ENCODE data around the gene CD59. TPM values are rescaled to one million over a fixed set of nuclear protein-coding genes. Genes with fewer than 3 reads are reported as not detected.

Gene CD59
- total and polyA plus RNA-seq, 2 of the 4 experiments (the other 2 are of a cell fraction) = 765 to 1,140 TPM

DNA sequence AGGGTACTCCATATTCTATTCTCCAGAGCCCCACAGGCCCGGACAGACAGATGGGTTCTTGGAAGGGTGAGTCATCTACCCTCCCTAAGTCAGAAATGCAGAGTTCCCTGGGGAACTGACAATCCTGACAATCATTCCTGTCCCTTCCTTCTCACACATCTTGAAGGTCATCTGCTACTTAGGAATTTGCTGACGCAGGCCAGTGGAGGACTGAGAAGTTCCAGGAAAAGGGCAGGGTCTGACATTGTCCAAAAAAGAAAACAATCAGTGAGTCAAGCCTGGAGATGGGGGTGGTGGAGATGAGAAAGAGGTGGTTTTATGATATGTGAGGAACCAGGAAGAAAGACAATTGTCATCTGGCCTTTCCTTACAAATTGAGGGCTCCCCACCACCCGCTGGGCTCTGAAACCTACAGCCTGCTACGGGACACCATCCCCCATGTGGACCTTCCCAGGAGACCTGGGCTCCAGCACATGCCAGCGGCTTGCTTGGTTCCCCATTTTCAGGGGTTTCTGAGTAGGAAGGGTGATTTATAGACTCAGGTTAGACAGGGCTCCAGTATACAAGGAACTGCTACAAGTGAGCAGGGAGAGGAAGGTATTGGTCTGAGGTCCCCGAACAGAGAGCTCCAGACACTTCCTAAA lies 12.9 kb downstream of the CD59 start:
- peak overlapping the region; percentile 74 for H2BK5ac ChIP-seq (ENCODE audit: low read depth, low read length, poor library complexity, severe bottlenecking)
- H3K4me2 ChIP-seq (ENCODE audit: low read depth, low read length) = 0 out of 2 replicates have a peak overlapping the region, but pooled peaks have one; percentile 11
- H4K91ac ChIP-seq (ENCODE audit: insufficient read depth, low read depth, low read length) = peak overlapping the region; percentile 86
- peak overlapping the region; percentile 98; the same call in 1 of the 2 replicates for H2AK5ac ChIP-seq (ENCODE audit: low read depth, low read length)
- peak overlapping the region; percentile 92; the same call in 1 of the 2 replicates for H2BK20ac ChIP-seq (ENCODE audit: low read depth, low read length)
- in situ Hi-C loops (cut with MboI; ENCODE audit: low sequenced_read_pairs) (no loop called here), intact Hi-C loops (cut with micrococcal nuclease) (no loop called here), dilution Hi-C loops (cut with HindIII; ENCODE audit: low sequenced_read_pairs, unreplicated experiment) (no loop called here)
- H4K5ac ChIP-seq (ENCODE audit: low read depth, low read length) = peak overlapping the region; percentile 11
- no peak overlapping the region for H3K9ac ChIP-seq (ENCODE audit: low read depth, low read length)
- no CpG with 5 or more reads among the region's 6 CpGs for WGBS, 2 experiments (ENCODE audit: extremely low coverage in 2 of 2, insufficient read length in 1 of 2)
- ChIA-PET CTCF (interaction anchor here (0.7 kb wide), 1 partner anchor 13 kb away, joined by 3 read pairs; no protein-coding TSS in a partner anchor), POLR2A (ENCODE audit: unreplicated experiment) (no interaction called here)
- peak overlapping the region; percentile 89 for H3K23ac ChIP-seq (ENCODE audit: low read depth, low read length)
- peaks cover 58% of the 10 kb centered on the region for H4K20me1 ChIP-seq (ENCODE audit: insufficient read depth, low read length)
- peak overlapping the region; percentile 83 for H2BK120ac ChIP-seq (ENCODE audit: low read depth, low read length)
- peak overlapping the region; percentile 82 for H3K27ac ChIP-seq (ENCODE audit: insufficient read depth, low read length)
- no peak overlapping the region for H2AFZ ChIP-seq (replicated peaks; ENCODE audit: low read length, poor library complexity)
- peak overlapping the region; percentile 84 for H3K4ac ChIP-seq (ENCODE audit: low read depth, low read length)
- no peak overlapping the region for H2AK9ac ChIP-seq (replicated peaks; ENCODE audit: low read depth, low read length, poor library complexity)
- no TSS peak for BruUV-seq (replicated peaks)
- H3K4me3 ChIP-seq (ENCODE audit: insufficient read depth, low read depth, low read length) = no peak overlapping the region
- peak overlapping the region; percentile 91; the same call in 2 of the 3 replicates for H2BK15ac ChIP-seq (ENCODE audit: low read depth, low read length)
- peaks cover 32% of the 10 kb centered on the region for H3K36me3 ChIP-seq (ENCODE audit: control insufficient read depth, insufficient read depth, low read length)
- ATAC-seq (ENCODE audit: low read depth) (peak; percentile 49), DNase-seq (peak; percentile 96)
- H3K27me3 ChIP-seq (ENCODE audit: control insufficient read depth, insufficient read depth, low read length) = no peaks in the 10 kb centered on the region
- H3K79me1 ChIP-seq (ENCODE audit: low read depth in 1 of 2, low read length in 2 of 2) = peaks cover 24 to 69% of the 10 kb centered on the region in 2 experiments; a peak in 3 of 4 replicates
- peak overlapping the region; percentile 86 for H3K14ac ChIP-seq (replicated peaks; ENCODE audit: low read depth, low read length)
- H3K9me3 ChIP-seq (ENCODE audit: control insufficient read depth, insufficient read depth, low read length) = no peaks in the 10 kb centered on the region
- peak overlapping the region; percentile 30 to 51; a peak in 3 of 4 replicates for H4K8ac ChIP-seq (ENCODE audit: low read depth in 2 of 2, low read length in 2 of 2)
- H3K56ac ChIP-seq (ENCODE audit: extremely low read depth, insufficient read depth, low read length) = peak overlapping the region; percentile 27; the same call in 1 of the 2 replicates
- peaks cover 36% of the 10 kb centered on the region for H3K4me1 ChIP-seq (ENCODE audit: control insufficient read depth, insufficient read depth, low read length)
- peak overlapping the region; percentile 3 for H3K18ac ChIP-seq (ENCODE audit: low read depth, low read length)
- peaks cover 38% of the 10 kb centered on the region for H3K9me1 ChIP-seq (ENCODE audit: insufficient read depth, low read length)
- no peak for TF ChIP-seq CEBPB (IDR thresholded peaks at IDR 0.05; ENCODE audit: low read depth, low read length)
- TF ChIP-seq POLR2A (IDR thresholded peaks at IDR 0.05; ENCODE audit: low read depth, low read length) = peak; percentile 10; the same call in 1 of the 2 replicates
- TF ChIP-seq RCOR1 (IDR thresholded peaks at IDR 0.05; ENCODE audit: insufficient replicate concordance, low read length) = no peak
- peak; percentile 89 for TF ChIP-seq MAFK (IDR thresholded peaks at IDR 0.05; ENCODE audit: low read depth, low read length)
- TF ChIP-seq, protein P1, sequence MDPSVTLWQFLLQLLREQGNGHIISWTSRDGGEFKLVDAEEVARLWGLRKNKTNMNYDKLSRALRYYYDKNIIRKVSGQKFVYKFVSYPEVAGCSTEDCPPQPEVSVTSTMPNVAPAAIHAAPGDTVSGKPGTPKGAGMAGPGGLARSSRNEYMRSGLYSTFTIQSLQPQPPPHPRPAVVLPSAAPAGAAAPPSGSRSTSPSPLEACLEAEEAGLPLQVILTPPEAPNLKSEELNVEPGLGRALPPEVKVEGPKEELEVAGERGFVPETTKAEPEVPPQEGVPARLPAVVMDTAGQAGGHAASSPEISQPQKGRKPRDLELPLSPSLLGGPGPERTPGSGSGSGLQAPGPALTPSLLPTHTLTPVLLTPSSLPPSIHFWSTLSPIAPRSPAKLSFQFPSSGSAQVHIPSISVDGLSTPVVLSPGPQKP (IDR thresholded peaks at IDR 0.05; ENCODE audit: borderline replicate concordance, low read depth, low read length) = no peak
- TF ChIP-seq NFE2L2 (IDR thresholded peaks at IDR 0.05; ENCODE audit: low read depth, low read length) = 0 out of 2 replicates have a peak, but pooled peaks have one; percentile 30
- TF ChIP-seq RAD21 (IDR thresholded peaks at IDR 0.05; ENCODE audit: low read length) = no peak
- TF ChIP-seq, protein P2, sequence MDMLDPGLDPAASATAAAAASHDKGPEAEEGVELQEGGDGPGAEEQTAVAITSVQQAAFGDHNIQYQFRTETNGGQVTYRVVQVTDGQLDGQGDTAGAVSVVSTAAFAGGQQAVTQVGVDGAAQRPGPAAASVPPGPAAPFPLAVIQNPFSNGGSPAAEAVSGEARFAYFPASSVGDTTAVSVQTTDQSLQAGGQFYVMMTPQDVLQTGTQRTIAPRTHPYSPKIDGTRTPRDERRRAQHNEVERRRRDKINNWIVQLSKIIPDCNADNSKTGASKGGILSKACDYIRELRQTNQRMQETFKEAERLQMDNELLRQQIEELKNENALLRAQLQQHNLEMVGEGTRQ (IDR thresholded peaks at IDR 0.05; ENCODE audit: low read depth, low read length) = no peak
- TF ChIP-seq CHD1 (IDR thresholded peaks at IDR 0.05; ENCODE audit: low read depth, low read length) = 0 out of 2 replicates have a peak, but pooled peaks have one; percentile 34
- TF ChIP-seq MAZ (IDR thresholded peaks at IDR 0.05; ENCODE audit: borderline replicate concordance, low read depth, low read length) = no peak; the same call in 1 of the 2 replicates
- TF ChIP-seq FOS (IDR thresholded peaks at IDR 0.05; ENCODE audit: low read depth, low read length) = peak; percentile 51; the same call in 1 of the 2 replicates
- no peak; the same call in 1 of the 2 replicates for TF ChIP-seq BHLHE40 (IDR thresholded peaks at IDR 0.05; ENCODE audit: low read depth, low read length)
- TF ChIP-seq RFX5 (IDR thresholded peaks at IDR 0.05; ENCODE audit: low read depth, low read length) = no peak
- no peak for TF ChIP-seq SMC3 (IDR thresholded peaks at IDR 0.05; ENCODE audit: low read depth, low read length)
